GM12872 (cell line): ENCODE measurements around the gene SLC22A5.
A peak's percentile ranks its signal among the peaks of the same experiment; 100 is the strongest.

Source experiments
- TF ChIP-seq, protein P1 (sequence below): IDR thresholded peaks from 3 replicates; pipeline ENCODE4 v1.5.1; 2011; ENCODE audit warnings: low read depth, mild to moderate bottlenecking, low read length, moderate library complexity; ENCODE audit not compliant: insufficient read depth

SLC22A5 gene

DNA sequence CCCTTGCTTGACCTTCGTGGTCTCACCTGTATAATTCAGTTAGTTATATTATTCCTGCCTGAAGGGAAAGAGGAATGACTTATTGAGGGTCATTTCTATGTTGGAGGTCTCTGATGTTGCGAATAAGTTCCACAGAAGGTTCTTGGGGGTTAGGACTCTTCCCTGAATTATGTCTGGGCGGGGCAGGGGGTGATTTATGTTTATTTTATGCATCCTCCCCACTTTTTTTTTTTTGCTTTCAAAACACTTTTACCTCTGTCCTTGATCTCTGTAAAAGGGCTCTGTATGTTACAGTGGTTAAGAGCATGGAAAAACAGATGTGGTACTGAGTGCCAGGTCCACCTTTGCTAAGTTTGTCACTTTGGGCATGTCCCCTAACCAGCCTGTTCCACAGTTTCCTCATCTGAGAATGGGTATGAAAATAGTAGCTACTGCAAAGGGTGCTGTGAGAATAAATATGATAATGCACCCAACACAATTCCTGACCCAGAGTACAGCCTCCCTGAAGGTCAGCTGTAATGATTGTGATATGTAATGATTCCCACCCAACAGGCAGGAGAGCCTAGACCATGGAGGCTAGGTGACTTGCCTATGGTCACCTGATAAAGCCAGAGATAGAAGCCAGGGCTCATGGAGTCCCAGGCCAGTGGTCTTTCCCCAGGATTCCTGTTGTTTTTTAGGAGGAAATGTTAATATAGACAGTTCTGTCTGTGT lies 54.8 kb downstream of the SLC22A5 start:
- TF ChIP-seq, protein P1, sequence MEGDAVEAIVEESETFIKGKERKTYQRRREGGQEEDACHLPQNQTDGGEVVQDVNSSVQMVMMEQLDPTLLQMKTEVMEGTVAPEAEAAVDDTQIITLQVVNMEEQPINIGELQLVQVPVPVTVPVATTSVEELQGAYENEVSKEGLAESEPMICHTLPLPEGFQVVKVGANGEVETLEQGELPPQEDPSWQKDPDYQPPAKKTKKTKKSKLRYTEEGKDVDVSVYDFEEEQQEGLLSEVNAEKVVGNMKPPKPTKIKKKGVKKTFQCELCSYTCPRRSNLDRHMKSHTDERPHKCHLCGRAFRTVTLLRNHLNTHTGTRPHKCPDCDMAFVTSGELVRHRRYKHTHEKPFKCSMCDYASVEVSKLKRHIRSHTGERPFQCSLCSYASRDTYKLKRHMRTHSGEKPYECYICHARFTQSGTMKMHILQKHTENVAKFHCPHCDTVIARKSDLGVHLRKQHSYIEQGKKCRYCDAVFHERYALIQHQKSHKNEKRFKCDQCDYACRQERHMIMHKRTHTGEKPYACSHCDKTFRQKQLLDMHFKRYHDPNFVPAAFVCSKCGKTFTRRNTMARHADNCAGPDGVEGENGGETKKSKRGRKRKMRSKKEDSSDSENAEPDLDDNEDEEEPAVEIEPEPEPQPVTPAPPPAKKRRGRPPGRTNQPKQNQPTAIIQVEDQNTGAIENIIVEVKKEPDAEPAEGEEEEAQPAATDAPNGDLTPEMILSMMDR, result no peak

DNA sequence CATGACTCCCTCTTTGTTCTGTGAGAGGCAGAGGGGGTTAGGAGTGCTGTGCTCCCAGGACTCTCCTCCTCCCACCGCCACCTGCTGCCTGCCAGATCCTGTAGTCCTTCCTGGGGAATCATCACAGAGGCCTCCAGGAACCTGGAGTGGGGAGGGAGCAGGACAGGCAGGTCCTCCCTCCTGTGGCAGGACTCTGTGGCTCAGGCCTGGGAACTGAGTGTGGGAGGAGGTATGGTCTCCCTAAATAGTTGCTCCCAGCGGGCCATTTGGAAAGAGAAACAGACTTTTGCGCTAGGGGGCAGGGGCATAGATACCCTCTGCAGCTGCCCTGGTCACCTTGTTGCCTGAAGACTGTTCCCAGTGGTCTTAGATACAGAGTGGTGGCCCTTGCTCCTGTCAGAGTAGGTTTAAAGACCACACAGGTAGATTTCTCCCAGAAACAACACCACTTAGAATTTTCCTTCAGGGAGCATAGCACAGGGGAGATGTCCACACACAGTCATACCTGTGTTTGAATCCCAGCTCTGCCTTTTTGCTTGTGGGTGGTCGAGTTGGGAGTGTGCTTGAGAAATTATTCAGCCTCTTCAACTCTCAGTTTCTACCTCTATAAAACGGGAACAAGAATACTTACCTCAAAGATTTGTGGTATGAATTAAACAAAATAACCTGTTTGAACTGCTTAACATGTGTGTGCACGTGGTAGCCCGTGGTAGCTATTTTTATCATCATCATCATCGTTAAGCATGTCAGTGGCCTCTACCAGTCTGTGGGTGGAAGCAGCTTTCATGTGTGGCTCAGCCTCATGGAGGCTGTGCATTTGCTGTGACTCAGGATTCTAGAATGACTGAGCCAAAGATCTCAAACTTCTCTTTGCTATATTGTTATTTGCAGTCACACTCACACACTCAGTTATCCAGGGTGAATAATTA lies 55.8 kb downstream of the SLC22A5 start:
- TF ChIP-seq, protein P1, result no peak

DNA sequence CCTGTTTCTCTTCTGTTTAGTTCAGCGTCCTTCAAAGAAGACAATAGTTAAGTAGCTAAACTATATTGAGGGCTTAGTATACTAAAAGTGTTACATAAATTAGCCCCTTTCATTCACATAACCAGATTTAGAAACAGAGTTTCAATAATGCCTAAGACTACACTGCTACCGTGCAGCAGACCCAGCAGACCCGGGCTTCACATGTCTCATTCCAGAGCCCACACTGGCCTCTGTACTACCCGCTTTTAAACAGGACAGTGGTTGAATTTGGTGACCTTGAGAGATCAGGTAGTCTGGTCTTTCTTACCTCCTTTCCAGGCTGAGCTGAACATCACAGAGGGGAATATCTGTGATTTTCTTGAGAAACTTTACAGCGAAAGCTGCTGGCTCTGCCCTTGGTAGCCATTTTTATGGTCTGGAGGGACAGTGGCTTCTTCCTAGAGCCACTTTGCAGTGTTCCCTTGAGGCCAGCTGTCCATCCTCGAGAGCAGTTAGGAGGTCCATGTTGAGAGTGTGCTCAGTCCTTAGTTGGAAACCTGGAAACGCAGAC lies 56.5 kb downstream of the SLC22A5 start:
- TF ChIP-seq, protein P1, result no peak

DNA sequence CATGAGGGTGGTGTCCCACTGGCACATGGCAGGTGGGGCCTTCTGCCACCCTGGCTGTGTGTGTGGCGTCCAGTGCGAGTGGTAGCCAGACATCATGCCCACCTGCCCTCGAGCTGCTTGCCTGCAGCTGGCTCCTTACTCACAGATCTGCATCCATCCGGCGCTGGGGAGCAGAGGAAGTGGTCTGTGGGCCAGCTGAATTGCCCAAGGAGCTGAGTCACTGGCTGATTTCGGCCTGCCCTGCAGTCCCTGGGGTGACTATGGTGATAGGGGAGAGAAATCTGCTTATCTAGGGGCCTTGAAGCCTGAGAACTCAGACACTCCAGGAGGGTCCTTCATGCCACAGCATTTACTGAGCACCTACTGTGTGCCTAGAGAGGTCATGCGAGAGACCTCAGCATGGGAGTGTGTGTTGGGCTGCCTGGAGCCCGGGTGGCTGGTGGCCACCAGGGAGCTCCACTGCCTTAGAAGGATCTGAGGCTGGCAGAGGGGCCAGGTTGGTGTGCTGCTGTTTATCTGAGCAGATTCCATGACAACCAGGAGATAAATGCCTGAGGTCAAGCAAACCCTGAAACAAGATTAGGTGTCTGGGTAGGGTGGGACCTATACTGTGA lies 57.1 kb downstream of the SLC22A5 start:
- TF ChIP-seq, protein P1, result peak; percentile 65

DNA sequence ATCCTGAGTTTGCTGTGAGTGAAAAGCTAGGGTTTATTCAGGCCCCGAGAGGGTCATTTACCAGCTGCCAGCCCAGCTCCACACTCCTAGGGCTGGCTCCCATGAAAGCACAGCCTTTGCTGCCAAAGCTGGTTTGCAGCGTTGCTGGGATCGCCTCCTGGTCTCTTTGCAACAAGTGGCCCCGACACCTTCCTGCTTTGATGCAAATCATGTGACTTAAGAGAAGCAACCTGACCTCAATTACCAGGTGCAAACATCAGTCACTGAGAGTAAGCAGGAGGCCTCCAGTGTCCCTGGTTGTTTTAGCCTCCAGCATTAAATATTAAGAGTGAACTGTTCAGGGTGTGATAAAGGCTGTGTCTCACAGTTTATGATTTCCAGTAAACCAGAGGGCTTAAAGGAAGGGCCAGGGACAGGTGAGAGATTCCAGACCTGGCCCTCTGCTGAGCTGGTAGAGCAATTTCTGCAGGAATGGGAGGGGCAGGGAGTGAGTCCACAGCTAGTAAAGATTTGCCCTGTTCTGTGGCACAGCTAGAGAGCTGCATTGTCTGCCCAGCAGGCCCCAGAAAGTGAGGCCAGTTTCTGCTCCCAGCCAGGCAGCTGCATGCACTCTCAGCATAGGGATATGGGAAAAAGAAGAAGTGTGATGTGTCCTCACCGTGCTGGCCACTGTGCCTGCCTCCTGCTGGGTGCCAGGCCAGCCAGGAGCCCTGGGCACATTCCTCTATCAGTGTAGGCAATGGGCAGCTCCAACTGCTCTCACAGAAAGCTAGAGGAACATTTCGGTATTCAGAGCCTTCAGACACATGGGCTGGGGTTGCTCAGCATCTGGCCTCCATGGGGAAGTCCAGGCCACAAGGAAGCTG lies 58.0 kb downstream of the SLC22A5 start:
- TF ChIP-seq, protein P1, result no peak

DNA sequence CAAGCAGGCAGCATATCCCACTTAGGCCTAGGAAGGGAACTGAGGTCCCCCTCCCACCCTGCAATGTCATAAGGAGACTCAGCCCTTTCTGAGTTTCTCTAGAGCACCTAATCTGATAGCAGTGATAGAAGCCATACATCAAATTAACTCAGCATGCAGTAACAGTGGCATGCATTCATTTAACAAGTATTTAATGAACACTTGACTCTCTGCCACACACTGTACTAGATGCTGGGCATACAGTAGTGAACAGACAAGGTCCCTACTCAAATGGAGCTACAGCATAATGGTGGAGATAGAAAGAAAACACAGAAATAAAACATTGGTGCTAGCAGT lies 58.6 kb downstream of the SLC22A5 start:
- TF ChIP-seq, protein P1, result no peak
